HUES6 (cell line): ENCODE results near the gene MXI1.

ENCODE experiments used
- H3K27ac ChIP-seq: 2 replicates; pipeline ENCODE4 v1.7.0; 2013; ENCODE audit warnings: low read depth, mild to moderate bottlenecking, low read length, inconsistent platforms
- H3K27me3 ChIP-seq: 2 replicates; pipeline ENCODE4 v1.6.1; 2013; ENCODE audit warnings: low read length; ENCODE audit not compliant: control insufficient read depth, insufficient read depth
- H3K36me3 ChIP-seq: 2 replicates; pipeline ENCODE4 v1.6.1; 2013; ENCODE audit warnings: low read length; ENCODE audit not compliant: control insufficient read depth, insufficient read depth
- H3K4me1 ChIP-seq: 2 replicates; pipeline ENCODE4 v1.6.1; 2013; ENCODE audit warnings: low read length; ENCODE audit not compliant: control insufficient read depth, insufficient read depth
- H3K4me3 ChIP-seq: 2 replicates; pipeline ENCODE4 v1.5.1; 2013; ENCODE audit warnings: low read depth, low read length
- H3K9ac ChIP-seq: one replicate; pipeline ENCODE4 v1.6.1; 2013; ENCODE audit warnings: mild to moderate bottlenecking, low read length
- H3K9me3 ChIP-seq: 2 replicates; pipeline ENCODE4 v1.6.1; 2013; ENCODE audit warnings: low read depth, low read length; ENCODE audit not compliant: control insufficient read depth, insufficient read depth

MXI1 gene

DNA sequence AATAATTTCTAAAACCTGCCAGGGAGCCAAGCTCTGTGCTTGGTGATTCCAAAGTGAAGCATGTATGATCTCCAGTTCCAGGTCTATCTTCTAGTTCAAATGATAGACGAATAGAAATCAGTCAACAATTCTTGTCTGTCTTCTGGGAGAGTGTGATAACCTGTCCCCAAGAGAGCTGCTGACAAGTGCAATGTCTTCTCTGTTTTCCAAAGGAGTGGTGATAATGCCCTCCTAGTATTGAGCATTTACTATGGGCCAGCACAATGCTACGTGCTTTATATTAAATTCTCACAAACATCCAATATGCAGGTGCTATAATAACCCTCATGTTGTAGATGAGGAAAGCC is 10.2 kb downstream of the MXI1 start:
- no peaks in the 10 kb centered on the region for H3K36me3 ChIP-seq
- H3K9ac ChIP-seq: no peak overlapping the region
- H3K27ac ChIP-seq: no peak overlapping the region
- H3K4me1 ChIP-seq: peaks cover 22% of the 10 kb centered on the region
- no peaks in the 10 kb centered on the region for H3K9me3 ChIP-seq
- H3K4me3 ChIP-seq: no peak overlapping the region
- H3K27me3 ChIP-seq: peaks cover 22% of the 10 kb centered on the region

DNA sequence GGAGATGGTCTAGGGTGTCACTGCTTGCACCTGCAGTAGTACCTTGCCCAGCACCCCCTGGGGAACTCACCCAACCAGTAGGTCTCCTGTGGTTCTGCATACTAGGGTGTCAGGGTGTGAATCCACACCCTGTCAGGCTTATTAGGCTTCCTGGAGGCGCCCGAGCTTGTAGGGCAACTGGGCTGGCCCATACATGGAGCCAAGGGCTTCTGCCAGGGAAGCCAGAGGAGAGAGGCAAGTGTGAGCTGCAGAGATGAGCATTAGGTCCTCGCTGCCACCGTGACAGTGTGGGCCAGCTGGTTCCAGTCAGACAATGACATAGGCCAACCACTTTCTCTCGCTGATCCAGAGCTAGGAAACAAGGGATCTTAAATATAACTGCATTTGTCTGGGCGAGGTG is 11.2 kb downstream of the MXI1 start:
- Histone ChIP-seq H3K9ac (no peak overlapping the region), H3K27ac (no peak overlapping the region), H3K27me3 (peaks cover 12% of the 10 kb centered on the region), H3K9me3 (no peaks in the 10 kb centered on the region), H3K4me3 (no peak overlapping the region), H3K4me1 (peaks cover 25% of the 10 kb centered on the region), H3K36me3 (no peaks in the 10 kb centered on the region)

DNA sequence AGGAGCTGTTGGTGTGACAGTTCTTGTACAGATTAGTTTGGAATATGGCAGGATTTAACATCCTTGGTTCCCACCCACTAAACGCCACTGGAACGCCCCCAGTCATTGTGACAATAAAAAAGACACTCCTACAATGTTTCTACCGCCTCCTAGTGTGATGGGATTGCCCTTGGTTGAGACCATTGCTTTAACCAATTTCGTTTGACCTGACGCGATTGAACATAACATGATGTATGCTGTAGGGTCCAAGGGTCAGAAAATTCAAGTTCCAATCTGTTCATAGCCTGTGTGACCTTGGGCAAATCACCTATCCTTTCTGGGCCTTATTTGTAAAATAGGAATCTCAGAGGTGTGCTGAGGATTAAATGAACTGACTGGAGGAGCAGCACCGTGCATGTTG is 12.5 kb downstream of the MXI1 start:
- H3K4me3 ChIP-seq: no peak overlapping the region

DNA sequence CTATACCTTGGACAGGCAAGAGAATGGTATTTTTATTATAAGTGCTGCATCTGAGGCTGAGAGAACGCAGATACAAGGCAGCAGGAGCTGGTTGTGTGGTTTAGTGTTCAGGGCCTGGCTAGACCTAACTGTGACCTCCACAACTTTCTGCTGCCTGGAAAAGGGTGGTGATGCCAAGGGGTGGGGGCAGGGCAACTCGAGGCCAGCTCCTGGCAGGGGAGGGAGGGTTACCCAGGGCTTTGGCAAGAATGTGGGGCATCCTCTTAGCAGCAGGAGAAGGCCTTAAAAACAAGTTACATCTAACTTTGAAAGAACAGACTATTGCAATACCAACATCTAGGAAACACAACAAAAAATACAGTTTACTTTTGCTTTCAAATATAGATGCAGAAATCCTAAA is 13.0 kb downstream of the MXI1 start:
- Histone ChIP-seq H3K27me3 (peaks cover 5% of the 10 kb centered on the region; the same call in 1 of the 2 replicates), H3K27ac (no peak overlapping the region), H3K9me3 (no peaks in the 10 kb centered on the region), H3K9ac (no peak overlapping the region), H3K4me3 (no peak overlapping the region), H3K36me3 (no peaks in the 10 kb centered on the region), H3K4me1 (peaks cover 24% of the 10 kb centered on the region)

More for the DNA sequence above, 12.5 kb downstream of the MXI1 start:
- Histone ChIP-seq H3K4me1 (peaks cover 25% of the 10 kb centered on the region), H3K27ac (no peak overlapping the region), H3K9me3 (no peaks in the 10 kb centered on the region), H3K9ac (no peak overlapping the region), H3K27me3 (peaks cover 5% of the 10 kb centered on the region; the same call in 1 of the 2 replicates), H3K36me3 (no peaks in the 10 kb centered on the region)

DNA sequence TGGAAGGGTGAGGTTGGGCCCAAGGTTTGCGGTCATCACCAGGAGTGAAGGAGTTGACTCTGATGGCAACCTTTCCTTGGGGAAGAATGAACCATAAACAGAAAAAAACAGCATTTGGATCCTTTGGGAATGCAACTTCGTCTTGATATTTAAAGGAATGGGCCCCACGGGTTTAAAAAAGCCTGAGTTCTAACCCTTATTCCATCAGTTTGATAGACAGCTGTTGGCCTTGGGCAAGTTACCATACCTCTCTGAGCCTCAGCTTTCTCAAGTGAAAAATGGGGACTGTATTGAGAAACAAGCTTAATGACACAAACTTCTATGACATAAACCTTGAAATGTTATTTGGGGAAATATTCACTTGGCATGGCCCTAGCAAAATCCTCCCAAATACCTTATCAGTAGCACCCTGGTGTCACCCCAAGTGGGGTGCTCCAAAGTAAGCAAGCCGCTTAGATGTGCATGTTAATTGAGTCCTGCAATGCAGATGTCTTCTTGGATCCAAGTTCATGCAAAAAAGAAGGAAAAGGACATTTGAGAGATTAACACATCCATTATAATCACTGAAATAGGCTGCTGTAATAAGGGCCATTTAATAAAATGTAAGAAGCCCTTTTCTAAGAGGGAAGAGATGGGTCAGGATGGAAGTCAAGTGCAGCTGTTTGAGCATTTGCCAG is 13.8 kb downstream of the MXI1 start:
- H3K27ac ChIP-seq: no peak overlapping the region
- peaks cover 19% of the 10 kb centered on the region for H3K4me1 ChIP-seq
- peaks cover 5% of the 10 kb centered on the region; the same call in 1 of the 2 replicates for H3K27me3 ChIP-seq
- no peaks in the 10 kb centered on the region for H3K36me3 ChIP-seq
- H3K9me3 ChIP-seq: no peaks in the 10 kb centered on the region
- H3K4me3 ChIP-seq: peak overlapping the region; percentile 45
- H3K9ac ChIP-seq: peak overlapping the region; percentile 17

DNA sequence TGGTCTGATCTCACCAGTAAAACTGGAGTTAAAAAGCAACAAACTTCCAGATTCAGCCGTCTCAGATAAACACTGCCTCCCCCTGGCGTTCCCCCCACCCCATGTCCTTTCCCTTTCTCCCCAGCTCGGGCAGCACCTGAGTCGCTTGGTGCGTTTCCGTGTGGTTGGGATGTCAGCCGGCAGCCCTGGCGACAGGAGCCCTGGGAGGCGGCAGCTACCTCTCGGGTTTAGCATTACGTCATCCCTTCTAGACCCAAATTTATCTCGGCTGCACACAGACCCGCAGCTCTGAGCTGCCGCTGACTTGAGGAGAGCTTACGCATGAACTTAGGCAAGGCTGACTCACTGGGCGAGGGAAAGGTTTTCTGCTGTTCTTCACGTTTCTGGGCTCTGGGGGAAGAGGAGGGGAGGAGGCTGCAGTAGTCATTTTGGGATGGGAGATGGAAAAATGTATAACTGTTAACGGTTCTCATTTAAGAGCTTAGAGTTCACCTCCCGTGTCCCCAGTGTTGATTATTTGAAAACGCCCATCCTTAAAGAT is 14.4 kb downstream of the MXI1 start:
- Histone ChIP-seq H3K4me1 (peaks cover 19% of the 10 kb centered on the region), H3K27ac (no peak overlapping the region), H3K27me3 (peaks cover 5% of the 10 kb centered on the region; the same call in 1 of the 2 replicates), H3K9ac (peak overlapping the region; percentile 17), H3K9me3 (no peaks in the 10 kb centered on the region), H3K36me3 (no peaks in the 10 kb centered on the region), H3K4me3 (peak overlapping the region; percentile 45)

DNA sequence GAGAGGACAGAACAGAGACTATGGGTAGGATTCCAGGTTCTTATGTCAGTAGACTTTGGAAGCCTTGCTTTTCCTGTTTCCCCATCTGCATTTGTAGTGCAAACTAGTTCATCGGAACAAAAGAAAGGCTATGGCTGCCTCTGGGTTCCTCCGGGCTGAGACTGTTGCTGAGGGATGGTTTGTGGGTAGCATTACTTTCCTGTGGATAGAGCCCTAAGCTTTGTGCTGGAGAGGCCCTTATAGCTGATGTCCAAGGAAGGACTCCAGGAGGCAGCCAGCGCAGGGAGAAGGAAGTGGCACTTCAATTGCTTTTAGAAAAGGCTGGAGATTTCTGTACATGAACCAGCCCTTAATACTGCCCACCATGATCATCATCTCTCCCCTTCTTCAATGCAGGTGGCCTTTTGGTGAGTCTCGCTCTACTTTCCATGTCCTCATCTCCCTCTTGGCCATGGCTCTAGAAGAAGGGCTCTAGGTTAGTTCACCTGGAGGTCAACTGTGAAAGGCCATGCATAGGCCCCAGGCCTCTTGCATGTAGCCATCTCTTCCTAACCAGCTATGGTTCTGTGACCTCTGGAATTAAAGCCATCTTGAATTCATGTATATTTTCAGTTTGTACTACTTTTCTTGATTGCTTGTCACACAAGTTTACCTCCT is 15.4 kb downstream of the MXI1 start:
- Histone ChIP-seq H3K9me3 (no peaks in the 10 kb centered on the region), H3K4me1 (peaks cover 19% of the 10 kb centered on the region), H3K9ac (no peak overlapping the region), H3K27ac (no peak overlapping the region), H3K36me3 (no peaks in the 10 kb centered on the region), H3K27me3 (peaks cover 5% of the 10 kb centered on the region; the same call in 1 of the 2 replicates), H3K4me3 (no peak overlapping the region)

DNA sequence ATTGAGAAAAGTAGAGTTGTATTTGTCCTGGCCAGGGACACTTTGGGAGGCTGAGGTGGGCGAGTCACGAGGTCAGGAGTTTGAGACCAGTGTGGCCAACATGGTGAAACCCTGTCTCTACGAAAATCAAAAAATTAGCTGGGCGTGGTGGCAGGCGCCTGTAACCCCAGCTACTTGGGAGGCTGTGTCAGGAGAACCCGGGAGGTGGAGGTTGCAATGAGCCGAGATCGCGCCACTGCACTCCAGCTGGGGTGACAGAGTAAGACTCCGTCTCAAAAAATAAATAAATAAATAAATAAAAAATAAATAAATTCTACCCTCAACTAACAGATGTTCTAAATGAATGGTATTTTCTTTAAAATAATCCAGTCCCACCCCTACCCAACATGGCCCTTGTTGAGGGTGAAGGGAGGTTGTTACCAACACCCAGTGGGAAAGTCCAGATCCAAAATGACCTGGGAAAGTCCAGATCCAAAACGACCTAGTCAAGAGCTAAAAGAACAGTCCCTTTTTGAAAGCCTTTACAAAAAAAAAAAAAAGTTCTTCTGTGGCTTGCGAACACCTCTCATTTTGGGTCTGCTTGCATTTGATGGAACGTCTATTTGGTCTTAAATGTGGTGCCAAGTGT is 16.0 kb downstream of the MXI1 start:
- Histone ChIP-seq H3K36me3 (0 out of 2 replicates have a peak, but pooled peaks cover 3% of the 10 kb centered on the region), H3K27me3 (peaks cover 5% of the 10 kb centered on the region; the same call in 1 of the 2 replicates), H3K9me3 (no peaks in the 10 kb centered on the region), H3K27ac (no peak overlapping the region), H3K4me1 (peaks cover 19% of the 10 kb centered on the region), H3K4me3 (no peak overlapping the region), H3K9ac (no peak overlapping the region)

DNA sequence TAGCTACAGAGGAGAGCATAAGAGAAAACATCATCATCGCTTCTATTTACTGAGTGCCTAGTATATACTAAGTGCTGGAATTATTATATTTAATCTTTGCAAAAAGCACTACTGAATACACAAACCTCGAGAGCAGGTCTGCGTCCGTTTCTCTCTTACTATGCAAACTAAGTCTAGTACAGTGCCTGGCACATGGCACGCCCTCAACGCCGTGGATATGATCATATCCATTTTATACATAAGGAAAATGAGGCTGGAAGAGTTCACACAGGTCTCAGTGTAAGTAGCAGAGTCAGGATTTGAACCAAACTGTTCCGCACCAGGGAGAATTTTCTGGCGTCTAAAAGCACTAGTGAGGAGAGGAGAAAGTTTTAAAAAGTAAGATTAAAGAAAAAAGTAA is 17.6 kb downstream of the MXI1 start:
- H3K27me3 ChIP-seq: peaks cover 5% of the 10 kb centered on the region; the same call in 1 of the 2 replicates
- H3K4me1 ChIP-seq: peaks cover 19% of the 10 kb centered on the region
- H3K4me3 ChIP-seq: peak overlapping the region; percentile 88
- no peak overlapping the region for H3K27ac ChIP-seq
- H3K9ac ChIP-seq: no peak overlapping the region
- 0 out of 2 replicates have a peak, but pooled peaks cover 9% of the 10 kb centered on the region for H3K36me3 ChIP-seq
- H3K9me3 ChIP-seq: no peaks in the 10 kb centered on the region

DNA sequence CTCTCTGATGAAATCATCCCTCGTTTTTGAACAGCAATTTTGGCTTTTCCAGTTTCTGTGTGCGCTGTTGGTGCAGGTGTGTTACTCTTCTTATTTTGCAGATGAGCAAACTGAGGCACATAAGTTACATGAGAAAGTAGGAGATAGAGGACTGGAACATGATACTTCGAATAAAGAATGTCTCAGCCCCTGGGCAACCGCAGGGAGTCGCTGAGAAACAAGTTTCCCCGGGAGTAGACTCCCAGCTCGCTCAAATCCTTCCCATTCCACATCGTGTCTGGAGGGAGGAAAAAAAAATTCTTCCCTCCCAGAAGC is 18.0 kb downstream of the MXI1 start:
- peaks cover 5% of the 10 kb centered on the region; the same call in 1 of the 2 replicates for H3K27me3 ChIP-seq
- H3K9ac ChIP-seq: no peak overlapping the region
- no peaks in the 10 kb centered on the region for H3K9me3 ChIP-seq
- peaks cover 19% of the 10 kb centered on the region for H3K4me1 ChIP-seq
- H3K36me3 ChIP-seq: 0 out of 2 replicates have a peak, but pooled peaks cover 9% of the 10 kb centered on the region
- H3K4me3 ChIP-seq: peak overlapping the region; percentile 88
- H3K27ac ChIP-seq: no peak overlapping the region
